Jurkat, Clone E6-1 (cell line): ENCODE results near the gene SIRT7.
A peak's percentile ranks its signal among the peaks of the same experiment; 100 is the strongest.
"Not testable (repeated sequence)": the region's sequence is repeated elsewhere in the genome, so short reads cannot be mapped to it uniquely, and the experiment has no call there.

Source experiments
- DNase-seq: peaks from one replicate; pipeline ENCODE4 v3.0.0-alpha.2; 2011; ENCODE audit warnings: low read depth, low spot score
- H3K4me3 ChIP-seq: 2 replicates; pipeline ENCODE4 v1.5.1; 2011; ENCODE audit warnings: mild to moderate bottlenecking, low read length, control low read depth, moderate library complexity

Gene SIRT7

GRCh38 chr17:81924557-81925532, 6.9 kb upstream of the SIRT7 start:
- H3K4me3 ChIP-seq, result no peak overlapping the region
- DNase-seq, result no peak

GRCh38 chr17:81923302-81924260, 5.6 kb upstream of the SIRT7 start:
- H3K4me3 ChIP-seq, result no peak overlapping the region
- DNase-seq, result no peak

- H3K4me3 ChIP-seq, result no peak overlapping the region
- no peak for DNase-seq
Measured at GRCh38 chr17:81922566-81923301, 4.8 kb upstream of the SIRT7 start.

GRCh38 chr17:81921996-81922565, 4.1 kb upstream of the SIRT7 start:
- no peak for DNase-seq
- no peak overlapping the region for H3K4me3 ChIP-seq

- no peak for DNase-seq
- H3K4me3 ChIP-seq, result no peak overlapping the region
Measured at GRCh38 chr17:81921537-81921862, 3.5 kb upstream of the SIRT7 start.

- DNase-seq, result no peak
- H3K4me3 ChIP-seq, result no peak overlapping the region
Measured at GRCh38 chr17:81920612-81921536, 2.9 kb upstream of the SIRT7 start.

- peak; percentile 60 for DNase-seq
- peak overlapping the region; percentile 45 for H3K4me3 ChIP-seq
Measured at GRCh38 chr17:81918832-81919545, 1.0 kb upstream of the SIRT7 start.

- not testable (repeated sequence) for DNase-seq
- peak overlapping the region; percentile 45 for H3K4me3 ChIP-seq
Measured at GRCh38 chr17:81918333-81918669, 325 bp upstream of the SIRT7 start.

- no peak for DNase-seq
- H3K4me3 ChIP-seq, result peak overlapping the region; percentile 76
Measured at GRCh38 chr17:81916234-81917001, 1.6 kb downstream of the SIRT7 start.

- no peak for DNase-seq
- no peak overlapping the region for H3K4me3 ChIP-seq
Measured at GRCh38 chr17:81915331-81915730, 2.6 kb downstream of the SIRT7 start.

GRCh38 chr17:81914103-81914850, 3.7 kb downstream of the SIRT7 start:
- H3K4me3 ChIP-seq, result no peak overlapping the region
- DNase-seq, result no peak

GRCh38 chr17:81913394-81914102, 4.4 kb downstream of the SIRT7 start:
- DNase-seq, result no peak
- no peak overlapping the region for H3K4me3 ChIP-seq

GRCh38 chr17:81912441-81913309, 5.3 kb downstream of the SIRT7 start:
- H3K4me3 ChIP-seq, result no peak overlapping the region

GRCh38 chr17:81911969-81912368, 6.0 kb downstream of the SIRT7 start:
- no peak overlapping the region for H3K4me3 ChIP-seq
- DNase-seq, result no peak

More at GRCh38 chr17:81912441-81913309, 5.3 kb downstream of the SIRT7 start:
- no peak for DNase-seq
